OCI-LY3 (cell line): ENCODE data around the gene DSEL.

Experiments
- EZH2phosphoT487 ChIP-seq: fragments of 200-600 bp; shearing (Covaris generic); IDR thresholded peaks from 2 replicates; pipeline ENCODE4 v1.6.1; 2018; ENCODE audit warnings: antibody characterized with exemption, mixed run types, low read depth
- TF ChIP-seq, protein P1 (sequence below): fragments of 200-600, 300-600 bp; sonication (generic); IDR thresholded peaks from 2 replicates; pipeline ENCODE4 v1.5.1; 2014; ENCODE audit warnings: antibody characterized with exemption, low read length, low read depth

DNA sequence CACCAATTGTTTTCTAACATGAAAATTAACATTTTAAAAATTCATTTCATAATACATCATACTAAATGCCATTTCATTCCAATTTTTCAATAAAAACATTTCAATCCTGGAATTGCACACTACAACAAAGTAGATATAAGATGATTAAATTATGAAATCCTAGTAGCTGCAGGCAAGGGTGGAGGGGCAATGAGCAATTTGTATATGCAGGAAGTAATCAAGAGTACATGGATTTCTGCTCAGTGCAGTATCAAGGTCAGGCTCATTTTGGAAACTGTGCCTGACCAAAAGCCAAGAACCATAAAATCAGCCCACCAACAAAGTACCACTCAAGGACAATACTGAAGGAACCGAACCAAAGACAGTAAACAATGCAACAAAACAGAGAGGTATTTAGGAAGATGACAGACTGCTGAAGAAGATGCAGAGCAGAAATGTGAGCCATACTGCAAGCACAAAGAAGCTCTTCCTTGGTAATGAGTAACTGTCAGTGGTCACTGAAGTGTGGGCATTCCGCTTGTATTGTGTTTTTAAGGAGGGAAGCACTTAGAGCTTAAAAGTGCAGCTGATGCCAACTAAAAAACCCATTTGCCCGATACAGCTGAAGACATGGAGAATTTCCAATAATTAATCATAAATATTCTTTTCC is 34.5 kb upstream of the DSEL start:
- TF ChIP-seq, protein P1, sequence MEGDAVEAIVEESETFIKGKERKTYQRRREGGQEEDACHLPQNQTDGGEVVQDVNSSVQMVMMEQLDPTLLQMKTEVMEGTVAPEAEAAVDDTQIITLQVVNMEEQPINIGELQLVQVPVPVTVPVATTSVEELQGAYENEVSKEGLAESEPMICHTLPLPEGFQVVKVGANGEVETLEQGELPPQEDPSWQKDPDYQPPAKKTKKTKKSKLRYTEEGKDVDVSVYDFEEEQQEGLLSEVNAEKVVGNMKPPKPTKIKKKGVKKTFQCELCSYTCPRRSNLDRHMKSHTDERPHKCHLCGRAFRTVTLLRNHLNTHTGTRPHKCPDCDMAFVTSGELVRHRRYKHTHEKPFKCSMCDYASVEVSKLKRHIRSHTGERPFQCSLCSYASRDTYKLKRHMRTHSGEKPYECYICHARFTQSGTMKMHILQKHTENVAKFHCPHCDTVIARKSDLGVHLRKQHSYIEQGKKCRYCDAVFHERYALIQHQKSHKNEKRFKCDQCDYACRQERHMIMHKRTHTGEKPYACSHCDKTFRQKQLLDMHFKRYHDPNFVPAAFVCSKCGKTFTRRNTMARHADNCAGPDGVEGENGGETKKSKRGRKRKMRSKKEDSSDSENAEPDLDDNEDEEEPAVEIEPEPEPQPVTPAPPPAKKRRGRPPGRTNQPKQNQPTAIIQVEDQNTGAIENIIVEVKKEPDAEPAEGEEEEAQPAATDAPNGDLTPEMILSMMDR = no peak
- no peak for TF ChIP-seq EZH2phosphoT487
